ENCODE data around the gene NDST1.
"Not testable (repeated sequence)": the region's sequence is repeated elsewhere in the genome, so short reads cannot be mapped to it uniquely, and the experiment has no call there.

NDST1 gene

GRCh38 chr5:150509992-150510391 is 2.1 kb downstream of the NDST1 start:
- no peak for DNase-seq

GRCh38 chr5:150510460-150511263 is 2.7 kb downstream of the NDST1 start:
- no peak for DNase-seq

- DNase-seq = no peak
These were observed 3.8 kb downstream of the NDST1 start for GRCh38 chr5:150511578-150512367.

- no peak for DNase-seq
These were observed 4.4 kb downstream of the NDST1 start for GRCh38 chr5:150512368-150512747.

GRCh38 chr5:150513375-150514309 is 5.7 kb downstream of the NDST1 start:
- DNase-seq = no peak

GRCh38 chr5:150514708-150515211 is 6.8 kb downstream of the NDST1 start:
- no peak for DNase-seq

- no peak for DNase-seq
These were observed 7.5 kb downstream of the NDST1 start for GRCh38 chr5:150515446-150515845.

- DNase-seq = no peak
These were observed 8.1 kb downstream of the NDST1 start for GRCh38 chr5:150516011-150516410.

GRCh38 chr5:150517272-150518152 is 9.6 kb downstream of the NDST1 start:
- DNase-seq = no peak

GRCh38 chr5:150518712-150519559 is 11.0 kb downstream of the NDST1 start:
- not testable (repeated sequence) for DNase-seq

GRCh38 chr5:150519560-150519945 is 11.6 kb downstream of the NDST1 start:
- no peak for DNase-seq

- no peak for DNase-seq
These were observed 12.0 kb downstream of the NDST1 start for GRCh38 chr5:150519978-150520377.

GRCh38 chr5:150520747-150521521 is 13.0 kb downstream of the NDST1 start:
- DNase-seq = no peak

GRCh38 chr5:150521522-150521817 is 13.5 kb downstream of the NDST1 start:
- no peak for DNase-seq

GRCh38 chr5:150521939-150522503 is 14.1 kb downstream of the NDST1 start:
- DNase-seq = no peak

- no peak for DNase-seq
These were observed 14.8 kb downstream of the NDST1 start for GRCh38 chr5:150522504-150523414.

GRCh38 chr5:150523472-150524350 is 15.8 kb downstream of the NDST1 start:
- no peak for DNase-seq

GRCh38 chr5:150525163-150525562 is 17.2 kb downstream of the NDST1 start:
- no peak for DNase-seq

All from activated CD8-positive, alpha-beta memory T cell treated with anti-CD3 and anti-CD28 coated beads for 24 hours (primary cell).